Islet of Langerhans (tissue), 1 donor: Measurements from ENCODE around the gene HK3.

Experiments used
- FAIRE-seq: peaks from one replicate; lab custom pipeline; 2011; peaks lifted over from hg19 to GRCh38; lab: Jason Lieb, UNC

Gene HK3

DNA sequence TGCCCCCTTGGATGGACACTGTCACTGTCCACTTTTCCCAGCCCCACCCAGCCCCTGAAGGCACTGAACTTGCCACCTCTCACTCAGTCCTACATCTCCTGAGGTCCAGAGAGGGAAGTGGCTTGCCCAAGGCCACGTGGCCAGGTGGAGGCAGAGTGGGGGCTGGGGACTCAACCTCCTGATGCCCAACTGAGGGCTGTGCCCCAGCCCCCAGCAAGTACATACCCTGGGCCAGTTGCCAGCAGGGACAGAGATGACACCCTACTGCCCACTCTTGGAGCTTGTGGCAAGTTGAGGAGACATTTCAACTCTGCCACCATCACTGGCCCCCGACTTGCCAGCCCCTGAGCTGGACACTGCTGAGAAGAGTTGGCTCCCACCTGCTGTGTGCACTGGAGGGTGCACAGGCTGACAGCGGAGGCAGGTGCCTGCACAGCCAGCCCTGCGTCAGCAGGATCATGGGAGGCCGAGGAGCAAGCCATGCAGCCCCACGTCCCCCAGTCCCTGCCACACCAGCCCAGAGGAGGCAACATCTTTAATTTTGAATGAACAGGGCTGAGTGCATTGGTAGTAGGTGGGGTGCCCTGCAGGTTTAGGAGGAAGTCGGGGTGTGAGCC lies 49.4 kb downstream of the HK3 start:
- no peak for FAIRE-seq

GRCh38 chr5:176848651-176849050 lies 50.5 kb downstream of the HK3 start:
- no peak for FAIRE-seq

- FAIRE-seq = no peak
Measured at GRCh38 chr5:176847726-176848290, 51.3 kb downstream of the HK3 start.

- no peak for FAIRE-seq
Measured at GRCh38 chr5:176847148-176847547, 52.0 kb downstream of the HK3 start.

- no peak for FAIRE-seq
Measured at GRCh38 chr5:176846335-176847140, 52.6 kb downstream of the HK3 start.

- FAIRE-seq = no peak
Measured at GRCh38 chr5:176845392-176845713, 53.8 kb downstream of the HK3 start.

- FAIRE-seq = no peak
Measured at GRCh38 chr5:176844706-176845391, 54.3 kb downstream of the HK3 start.

DNA sequence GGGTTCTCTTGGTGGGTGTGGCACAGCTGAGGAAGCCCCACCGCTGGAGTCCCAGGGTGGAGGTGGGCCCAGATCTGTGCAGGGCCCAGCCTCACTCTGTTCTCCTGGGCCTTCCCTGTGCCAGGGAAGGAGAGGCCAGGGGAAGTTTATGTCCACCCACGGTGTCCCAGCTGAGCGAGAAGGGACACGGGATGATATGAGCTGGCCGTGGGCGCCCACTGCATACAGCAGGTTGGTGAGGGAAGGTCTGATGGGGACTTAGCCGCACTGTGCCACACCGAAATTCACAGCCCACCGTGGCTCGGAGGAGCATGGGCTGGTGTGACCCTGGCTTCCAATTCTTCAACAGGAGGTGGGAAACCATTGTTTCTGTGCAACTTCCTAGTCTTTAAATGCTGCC lies 54.9 kb downstream of the HK3 start:
- FAIRE-seq = no peak

DNA sequence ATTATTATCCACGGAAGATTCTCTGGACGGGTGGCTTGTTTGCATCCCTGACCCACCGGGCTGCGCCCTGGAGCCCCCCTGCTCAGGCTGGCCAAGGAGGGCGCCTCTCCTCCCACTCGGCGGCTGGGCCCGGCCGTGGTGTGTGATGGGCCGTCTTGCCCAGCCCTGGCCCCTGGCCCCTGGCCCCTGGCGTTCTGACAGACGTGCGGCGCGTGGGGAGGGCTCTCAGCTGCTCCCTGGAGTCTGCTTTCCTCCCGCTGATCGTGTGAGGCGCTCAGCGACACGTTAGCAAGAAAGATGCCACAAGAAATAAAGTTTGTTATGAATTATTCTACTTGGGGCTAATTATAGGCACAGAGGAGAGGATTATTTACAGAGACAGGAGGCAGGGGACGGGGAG lies 55.5 kb downstream of the HK3 start:
- no peak for FAIRE-seq

GRCh38 chr5:176837707-176838115 lies 61.4 kb downstream of the HK3 start:
- no peak for FAIRE-seq

GRCh38 chr5:176836811-176837706 lies 62.1 kb downstream of the HK3 start:
- no peak for FAIRE-seq

DNA sequence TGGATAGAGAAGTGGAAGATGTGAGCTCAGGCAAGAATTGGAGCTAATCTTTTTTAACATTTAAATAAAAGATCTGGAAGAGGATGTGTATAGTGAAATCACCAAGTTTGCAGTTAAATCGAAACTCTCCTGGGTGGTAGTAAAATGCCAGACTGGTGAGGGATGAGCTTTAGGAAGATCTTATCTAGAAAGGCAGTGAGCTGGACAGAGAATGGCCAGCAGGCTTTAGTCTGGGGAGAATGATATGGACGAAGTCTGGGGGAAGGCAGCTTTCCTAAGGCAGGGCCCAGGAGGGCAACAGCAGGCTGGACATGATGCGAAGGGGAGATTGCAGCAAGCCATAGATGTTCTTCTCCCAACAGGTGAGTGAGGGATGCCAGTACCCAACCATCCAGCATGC lies 63.2 kb downstream of the HK3 start:
- FAIRE-seq = no peak

DNA sequence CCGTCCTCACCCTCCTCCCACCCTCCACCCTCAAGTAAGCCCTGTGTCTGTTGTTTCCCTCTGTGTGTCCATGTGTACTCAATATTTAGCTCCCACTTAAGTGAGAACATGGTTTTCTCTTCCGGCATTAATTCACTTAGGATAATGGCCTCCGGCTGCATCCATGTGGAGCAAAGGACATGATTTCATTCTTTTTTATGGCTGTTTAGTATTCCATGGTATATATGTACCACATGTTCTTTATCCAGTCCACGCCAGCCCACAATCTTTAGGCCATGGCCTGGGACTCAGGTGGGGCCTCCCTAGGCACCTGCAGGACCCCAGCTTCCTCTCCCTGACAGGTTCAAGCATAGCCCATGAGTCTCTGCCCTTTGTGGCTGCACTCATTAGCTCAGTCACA lies 65.9 kb downstream of the HK3 start:
- FAIRE-seq = no peak

DNA sequence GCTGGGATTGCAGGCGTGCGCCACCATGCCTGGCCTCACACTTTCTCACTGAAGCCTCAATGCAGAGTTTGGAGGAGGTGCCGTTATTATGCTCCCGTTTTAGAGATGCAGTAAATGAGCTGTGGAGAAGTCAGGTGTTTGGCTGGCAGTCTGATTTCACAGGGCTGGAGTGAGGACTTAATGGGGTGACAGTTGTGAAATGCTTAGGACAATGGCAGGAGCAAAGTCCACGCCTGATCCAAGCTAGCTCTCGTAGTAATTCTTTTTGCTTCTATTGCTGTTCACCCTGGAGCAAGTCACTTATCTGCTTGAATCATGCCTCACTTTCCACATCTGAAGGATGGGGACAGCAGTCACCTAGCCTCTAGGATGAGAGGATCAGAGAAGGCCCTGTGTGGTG lies 67.0 kb downstream of the HK3 start:
- no peak for FAIRE-seq

DNA sequence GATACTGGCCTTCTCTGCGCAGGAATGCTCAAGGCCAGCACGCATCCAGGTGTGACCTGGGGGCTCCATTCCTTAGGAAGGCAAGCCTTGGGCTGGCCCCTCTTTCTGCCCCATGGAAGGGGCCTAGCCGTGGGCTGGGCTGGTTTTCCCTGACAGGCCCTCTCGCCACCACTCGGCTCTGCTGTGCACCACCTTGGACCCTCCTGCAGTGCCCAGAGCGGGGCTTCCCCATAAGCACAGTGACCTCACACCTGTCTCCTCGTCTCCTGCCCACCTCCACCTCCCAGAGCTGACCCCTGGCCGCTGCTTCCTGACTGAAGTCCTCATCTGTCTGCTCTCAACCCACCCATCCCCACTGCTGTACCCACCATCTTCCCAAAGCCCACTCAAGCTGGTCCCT lies 67.7 kb downstream of the HK3 start:
- FAIRE-seq = no peak

GRCh38 chr5:176830995-176831423 lies 68.1 kb downstream of the HK3 start:
- FAIRE-seq = no peak
